Measurements from ENCODE around the gene TNNI2. TPM values are rescaled to one million over a fixed set of nuclear protein-coding genes. Genes with fewer than 3 reads are reported as not detected.
"Not testable (repeated sequence)": the region's sequence is repeated elsewhere in the genome, so short reads cannot be mapped to it uniquely, and the experiment has no call there.

The TNNI2 gene
- total and polyA plus RNA-seq, 10 of the 15 experiments (the other 5 are each of a cell fraction or from before 2014, with no cell fraction given) = 0.14 to 0.79 (median 0.37) TPM; not detected in 4

GRCh38 chr11:1886551-1886950, 47.8 kb downstream of the TNNI2 start:
- ATAC-seq; H3K9ac ChIP-seq (ENCODE audit: control insufficient read depth, insufficient read depth, low read length); H3K4me1 ChIP-seq (ENCODE audit: control insufficient read depth, insufficient read depth, low read length); H3K27ac ChIP-seq (ENCODE audit: control insufficient read depth, insufficient read depth); DNase-seq (ENCODE audit: low read depth, low spot score); CTCF ChIA-PET; H3K27me3 ChIP-seq (replicated peaks in 1 of 2; ENCODE audit: control insufficient read depth in 2 of 2, insufficient read depth in 2 of 2, low read length in 1 of 2); POLR2A ChIA-PET; H3K79me2 ChIP-seq (ENCODE audit: control insufficient read depth, insufficient read depth, low read length); H2AFZ ChIP-seq (ENCODE audit: control insufficient read depth, low read depth, low read length); BruUV-seq (replicated peaks); H3K4me2 ChIP-seq (ENCODE audit: control insufficient read depth, insufficient read depth); H3K4me3 ChIP-seq; FAIRE-seq; SMC1A ChIA-PET (ENCODE audit: uncharacterized antibody, unreplicated experiment); in situ Hi-C loops (cut with MboI); H4K20me1 ChIP-seq (ENCODE audit: control insufficient read depth, insufficient read depth); H3K9me3 ChIP-seq (replicated peaks; ENCODE audit: control insufficient read depth, insufficient read depth, low read length); RAD21 ChIA-PET (ENCODE audit: unreplicated experiment): not testable (repeated sequence)
- intact Hi-C loops (cut with micrococcal nuclease; ENCODE audit: unreplicated experiment) = loop anchor here (5.0 kb wide), 1 partner anchor 49 kb away; the partner anchor contains the start of gene TNNI2
- H3K36me3 ChIP-seq (ENCODE audit: control insufficient read depth in 2 of 2, insufficient read depth in 2 of 2, low read length in 1 of 2) = peaks cover 33 to 51% of the 10 kb centered on the region in 2 experiments
- 82% methylated on average over 13 of the region's 13 CpGs for WGBS (ENCODE audit: insufficient coverage, insufficient replicate concordance, low lambda C conversion rate, missing lambda C conversion rate)

GRCh38 chr11:1887451-1888346, 48.9 kb downstream of the TNNI2 start:
- CTCF ChIA-PET = no interaction called here
- no peak overlapping the region for H3K4me3 ChIP-seq
- WGBS (ENCODE audit: insufficient coverage, insufficient replicate concordance, low lambda C conversion rate, missing lambda C conversion rate) = 93% methylated on average over 11 of the region's 11 CpGs
- in situ Hi-C loops (cut with MboI) = no loop called here
- H3K36me3 ChIP-seq (ENCODE audit: control insufficient read depth in 2 of 2, insufficient read depth in 2 of 2, low read length in 1 of 2) = peaks cover 33 to 47% of the 10 kb centered on the region in 2 experiments
- H3K79me2 ChIP-seq (ENCODE audit: control insufficient read depth, insufficient read depth, low read length) = no peaks in the 10 kb centered on the region
- intact Hi-C loops (cut with micrococcal nuclease; ENCODE audit: unreplicated experiment) = loop anchor here (5.0 kb wide), 1 partner anchor 50 kb away; the partner anchor contains the start of gene TNNI2
- no TSS peak for BruUV-seq (replicated peaks)
- no peaks in the 10 kb centered on the region for H3K27me3 ChIP-seq (replicated peaks in 1 of 2; ENCODE audit: control insufficient read depth in 2 of 2, insufficient read depth in 2 of 2, low read length in 1 of 2)
- TF ChIP-seq ZNF207 (IDR thresholded peaks at IDR 0.05; ENCODE audit: borderline replicate concordance) = no peak
- peak; percentile 45; the same call in 1 of the 2 replicates for TF ChIP-seq POLR2A (IDR thresholded peaks at IDR 0.05; ENCODE audit: low read depth, low read length)
- TF ChIP-seq MXI1 (IDR thresholded peaks at IDR 0.05; ENCODE audit: low read depth, low read length) = no peak
- H3K4me2 ChIP-seq (ENCODE audit: control insufficient read depth, insufficient read depth) = no peak overlapping the region
- ATAC-seq = no peak
- no peaks in the 10 kb centered on the region for H3K4me1 ChIP-seq (ENCODE audit: control insufficient read depth, insufficient read depth, low read length)
- H2AFZ ChIP-seq (ENCODE audit: control insufficient read depth, low read depth, low read length) = no peak overlapping the region
- RAD21 ChIA-PET (ENCODE audit: unreplicated experiment) = no interaction called here
- POLR2A ChIA-PET = interaction anchor here (0.6 kb wide), 1 partner anchor 33 kb away, joined by 3 read pairs; no protein-coding TSS in a partner anchor
- no peak for FAIRE-seq
- peaks cover 5% of the 10 kb centered on the region; the same call in 1 of the 2 replicates for H4K20me1 ChIP-seq (ENCODE audit: control insufficient read depth, insufficient read depth)
- no peak for DNase-seq (ENCODE audit: low read depth, low spot score)
- SMC1A ChIA-PET (ENCODE audit: uncharacterized antibody, unreplicated experiment) = no interaction called here
- H3K9ac ChIP-seq (ENCODE audit: control insufficient read depth, insufficient read depth, low read length) = no peak overlapping the region
- H3K9me3 ChIP-seq (replicated peaks; ENCODE audit: control insufficient read depth, insufficient read depth, low read length) = no peaks in the 10 kb centered on the region
- no peak overlapping the region for H3K27ac ChIP-seq (ENCODE audit: control insufficient read depth, insufficient read depth)
